AG04450 (cell line): Measurements from ENCODE around the gene TLE4. TPM values are rescaled to one million over a fixed set of nuclear protein-coding genes. Genes with fewer than 3 reads are reported as not detected.

Experiments
- CTCF ChIA-PET: fragments of 300-600, 350-600 bp; formaldehyde crosslinking; extraction: SDS; loops from one replicate; lab custom pipeline; 2022; ENCODE audit warnings: antibody characterized with exemption, inconsistent platforms; lab: Charles Lee
- POLR2A ChIA-PET: fragments of 350-600 bp; formaldehyde crosslinking; extraction: SDS; loops from one replicate; lab custom pipeline; 2021; ENCODE audit warnings: antibody characterized with exemption, inconsistent platforms; lab: Yijun Ruan, JAX
- DNase-seq: peaks from one replicate; pipeline ENCODE4 v3.0.0-alpha.2; 2011; ENCODE audit warnings: low read depth, low spot score
- H3K27ac ChIP-seq: one replicate; pipeline ENCODE4 v1.5.1; 2012; ENCODE audit warnings: low read depth, low read length, control low read depth
- H3K27me3 ChIP-seq: one replicate; pipeline ENCODE4 v1.6.0; 2012; ENCODE audit warnings: low read length; ENCODE audit not compliant: control insufficient read depth, insufficient read depth
- H3K4me3 ChIP-seq: 2 replicates; pipeline ENCODE4 v1.5.1; 2011; ENCODE audit warnings: mild to moderate bottlenecking, low read depth, low read length, control low read depth
- H3K9me3 ChIP-seq: 2 replicates; pipeline ENCODE4 v1.5.1; 2012; ENCODE audit warnings: low read length; ENCODE audit not compliant: control insufficient read depth, insufficient read depth
- polyA plus RNA-seq: library from polyadenylated mRNA; depleted of rRNA; stranded (reverse); fragments of >200 nt; gene quantifications from 2 replicates; pipeline ENCODE4 v1.2.3, GENCODE V29; 2011
- TF ChIP-seq, protein P1 (sequence below): IDR thresholded peaks from 2 replicates; pipeline ENCODE4 v1.5.1; 2011; ENCODE audit warnings: low read depth, low read length, control low read depth, inconsistent platforms

Gene TLE4
- polyA plus RNA-seq, 1 experiment, result 53.4 TPM

DNA sequence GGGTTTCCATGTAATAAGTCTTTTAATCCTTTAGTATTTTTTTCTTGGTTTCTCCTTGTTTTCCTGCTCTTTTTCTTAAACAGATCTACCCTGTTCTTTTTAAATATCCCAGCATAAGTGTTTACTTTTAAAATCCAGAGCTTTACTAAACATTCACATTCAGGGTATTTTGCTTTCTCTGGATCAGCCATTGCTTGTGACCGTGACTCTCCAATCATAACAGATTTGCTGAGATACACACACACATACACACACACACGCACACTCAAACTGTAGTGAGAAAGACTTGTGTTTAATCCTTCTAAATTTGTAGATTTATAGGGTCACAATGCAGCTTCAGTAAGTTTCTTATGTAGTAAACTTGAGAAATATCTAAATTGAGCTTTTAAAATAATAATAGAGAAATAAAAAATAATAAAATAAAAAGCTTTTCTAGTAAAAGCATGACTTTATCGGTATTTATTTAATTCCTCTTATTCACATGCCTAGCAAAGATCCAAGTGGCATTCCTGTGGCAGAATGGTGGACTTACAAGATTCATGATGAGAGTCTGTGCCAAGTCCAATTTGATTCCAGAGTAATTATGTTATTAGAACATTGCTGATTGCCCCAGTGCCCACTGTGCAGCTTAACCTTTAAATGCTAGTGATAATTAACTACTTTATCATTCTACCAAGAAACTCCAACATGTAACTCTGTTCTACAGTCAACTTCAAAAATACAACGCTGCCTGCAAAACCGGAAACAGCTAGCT, 129.0 kb downstream of the TLE4 start:
- no peak for DNase-seq
- Histone ChIP-seq H3K9me3 (no peaks in the 10 kb centered on the region), H3K4me3 (no peak overlapping the region), H3K27me3 (no peaks in the 10 kb centered on the region), H3K27ac (no peak overlapping the region)
- TF ChIP-seq, protein P1, sequence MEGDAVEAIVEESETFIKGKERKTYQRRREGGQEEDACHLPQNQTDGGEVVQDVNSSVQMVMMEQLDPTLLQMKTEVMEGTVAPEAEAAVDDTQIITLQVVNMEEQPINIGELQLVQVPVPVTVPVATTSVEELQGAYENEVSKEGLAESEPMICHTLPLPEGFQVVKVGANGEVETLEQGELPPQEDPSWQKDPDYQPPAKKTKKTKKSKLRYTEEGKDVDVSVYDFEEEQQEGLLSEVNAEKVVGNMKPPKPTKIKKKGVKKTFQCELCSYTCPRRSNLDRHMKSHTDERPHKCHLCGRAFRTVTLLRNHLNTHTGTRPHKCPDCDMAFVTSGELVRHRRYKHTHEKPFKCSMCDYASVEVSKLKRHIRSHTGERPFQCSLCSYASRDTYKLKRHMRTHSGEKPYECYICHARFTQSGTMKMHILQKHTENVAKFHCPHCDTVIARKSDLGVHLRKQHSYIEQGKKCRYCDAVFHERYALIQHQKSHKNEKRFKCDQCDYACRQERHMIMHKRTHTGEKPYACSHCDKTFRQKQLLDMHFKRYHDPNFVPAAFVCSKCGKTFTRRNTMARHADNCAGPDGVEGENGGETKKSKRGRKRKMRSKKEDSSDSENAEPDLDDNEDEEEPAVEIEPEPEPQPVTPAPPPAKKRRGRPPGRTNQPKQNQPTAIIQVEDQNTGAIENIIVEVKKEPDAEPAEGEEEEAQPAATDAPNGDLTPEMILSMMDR, result no peak
- POLR2A ChIA-PET, result interaction anchor here (0.7 kb wide), 1 partner anchor 129 kb away, joined by 3 read pairs; the partner anchor contains the start of gene TLE4
- CTCF ChIA-PET, result no interaction called here

DNA sequence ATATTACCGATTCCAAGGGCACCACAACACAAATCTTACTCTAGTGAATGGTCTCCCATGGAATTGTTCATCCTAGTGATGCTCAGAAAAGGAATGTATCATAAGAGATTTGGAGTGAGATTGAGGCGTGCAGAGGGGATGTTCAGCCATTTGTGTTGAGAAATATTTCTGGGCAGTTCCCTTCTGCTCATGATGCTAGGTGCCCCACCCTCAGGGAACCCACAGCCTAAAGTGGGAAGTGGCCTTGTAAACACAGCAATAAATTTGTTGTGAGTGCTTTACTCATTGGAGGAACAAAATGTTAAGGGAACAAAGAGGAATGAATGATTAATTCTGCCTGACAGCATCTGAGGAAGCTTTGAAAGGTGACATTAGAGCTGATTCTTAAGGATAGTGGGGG, 129.9 kb downstream of the TLE4 start:
- no peak for DNase-seq

DNA sequence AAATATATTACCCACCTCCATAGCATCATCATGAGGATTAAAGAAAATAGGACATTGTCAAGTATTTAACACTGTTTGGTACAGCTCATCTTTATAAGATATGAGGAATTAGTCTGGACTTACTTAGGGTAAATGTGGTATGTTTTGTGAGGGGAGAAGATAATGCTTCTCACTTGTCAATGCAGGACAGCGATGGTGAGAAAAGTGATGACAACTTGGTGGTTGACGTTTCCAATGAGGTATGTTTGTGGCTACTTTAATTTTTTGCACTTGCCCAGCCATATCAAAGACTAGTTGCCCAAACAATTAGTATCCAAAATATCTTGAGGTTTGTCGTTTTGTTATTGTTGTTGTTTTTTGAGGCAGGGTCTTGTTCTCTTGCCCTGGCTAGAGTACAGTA, 133.9 kb downstream of the TLE4 start:
- H3K9me3 ChIP-seq, result no peaks in the 10 kb centered on the region
- CTCF ChIA-PET, result interaction anchor here (1.8 kb wide), 1 partner anchor 10 kb away, joined by 4 read pairs; no protein-coding TSS in a partner anchor
- no peak for DNase-seq
- TF ChIP-seq, protein P1, result no peak
- no peaks in the 10 kb centered on the region for H3K27me3 ChIP-seq
- POLR2A ChIA-PET, result no interaction called here
- H3K27ac ChIP-seq, result no peak overlapping the region
- no peak overlapping the region for H3K4me3 ChIP-seq

More for the DNA sequence above, 129.9 kb downstream of the TLE4 start:
- no peak overlapping the region for H3K27ac ChIP-seq
- TF ChIP-seq, protein P1, result no peak
- no peaks in the 10 kb centered on the region for H3K9me3 ChIP-seq
- CTCF ChIA-PET, result no interaction called here
- POLR2A ChIA-PET, result no interaction called here
- H3K27me3 ChIP-seq, result no peaks in the 10 kb centered on the region
- H3K4me3 ChIP-seq, result no peak overlapping the region

DNA sequence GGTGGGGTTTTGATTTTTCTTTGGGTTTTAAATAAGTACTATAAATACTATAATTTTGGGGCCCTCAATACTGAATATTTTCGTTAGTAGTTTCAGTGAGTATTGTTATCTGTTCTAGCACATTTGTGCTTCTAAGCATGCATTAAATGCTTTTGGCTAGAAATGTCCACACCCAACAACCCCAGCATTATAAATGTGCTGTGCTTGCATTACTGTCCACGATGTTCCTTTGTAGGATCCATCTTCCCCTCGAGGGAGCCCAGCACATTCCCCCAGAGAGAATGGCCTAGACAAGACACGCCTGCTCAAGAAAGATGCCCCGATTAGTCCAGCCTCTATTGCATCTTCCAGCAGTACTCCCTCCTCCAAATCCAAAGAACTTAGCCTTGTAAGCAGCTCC, 134.7 kb downstream of the TLE4 start:
- Histone ChIP-seq H3K4me3 (no peak overlapping the region), H3K9me3 (no peaks in the 10 kb centered on the region), H3K27ac (no peak overlapping the region), H3K27me3 (no peaks in the 10 kb centered on the region)
- TF ChIP-seq, protein P1, result no peak
- no peak for DNase-seq
- ChIA-PET CTCF (no interaction called here), POLR2A (no interaction called here)

DNA sequence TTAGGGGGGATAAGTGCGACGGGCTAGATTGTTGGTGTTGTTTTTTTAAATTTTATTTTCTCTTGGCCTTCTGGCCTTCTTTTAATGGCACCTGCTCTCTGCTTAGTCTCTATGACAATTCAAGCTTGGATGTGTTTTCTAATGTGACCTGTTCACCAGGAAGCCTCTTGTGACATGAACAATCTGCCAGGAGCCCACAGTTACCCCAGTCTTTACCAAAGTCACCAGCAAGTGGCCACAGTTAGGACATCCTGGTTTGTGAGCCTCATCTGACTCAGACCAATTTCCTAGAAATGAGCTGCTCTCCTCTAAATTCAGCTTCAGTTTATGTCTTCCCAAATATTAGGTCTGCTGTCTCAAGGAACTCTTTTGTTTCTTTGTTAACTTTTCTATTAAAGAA, 135.8 kb downstream of the TLE4 start:
- TF ChIP-seq, protein P1, result no peak
- ChIA-PET CTCF (no interaction called here), POLR2A (no interaction called here)
- Histone ChIP-seq H3K9me3 (no peaks in the 10 kb centered on the region), H3K27ac (no peak overlapping the region), H3K4me3 (no peak overlapping the region), H3K27me3 (no peaks in the 10 kb centered on the region)
- DNase-seq, result no peak
